NT2/D1 (cell line): ENCODE data around the gene MPEG1.

Experiments
- SUZ12 ChIP-seq: IDR thresholded peaks from 2 replicates; pipeline ENCODE4 v1.6.1; 2011; ENCODE audit not compliant: insufficient read length, insufficient read depth; ENCODE audit errors: extremely low read depth
- ZNF274 ChIP-seq: IDR thresholded peaks from 2 replicates; pipeline ENCODE4 v1.6.1; 2011; ENCODE audit warnings: mild to moderate bottlenecking, low read depth, low read length

DNA sequence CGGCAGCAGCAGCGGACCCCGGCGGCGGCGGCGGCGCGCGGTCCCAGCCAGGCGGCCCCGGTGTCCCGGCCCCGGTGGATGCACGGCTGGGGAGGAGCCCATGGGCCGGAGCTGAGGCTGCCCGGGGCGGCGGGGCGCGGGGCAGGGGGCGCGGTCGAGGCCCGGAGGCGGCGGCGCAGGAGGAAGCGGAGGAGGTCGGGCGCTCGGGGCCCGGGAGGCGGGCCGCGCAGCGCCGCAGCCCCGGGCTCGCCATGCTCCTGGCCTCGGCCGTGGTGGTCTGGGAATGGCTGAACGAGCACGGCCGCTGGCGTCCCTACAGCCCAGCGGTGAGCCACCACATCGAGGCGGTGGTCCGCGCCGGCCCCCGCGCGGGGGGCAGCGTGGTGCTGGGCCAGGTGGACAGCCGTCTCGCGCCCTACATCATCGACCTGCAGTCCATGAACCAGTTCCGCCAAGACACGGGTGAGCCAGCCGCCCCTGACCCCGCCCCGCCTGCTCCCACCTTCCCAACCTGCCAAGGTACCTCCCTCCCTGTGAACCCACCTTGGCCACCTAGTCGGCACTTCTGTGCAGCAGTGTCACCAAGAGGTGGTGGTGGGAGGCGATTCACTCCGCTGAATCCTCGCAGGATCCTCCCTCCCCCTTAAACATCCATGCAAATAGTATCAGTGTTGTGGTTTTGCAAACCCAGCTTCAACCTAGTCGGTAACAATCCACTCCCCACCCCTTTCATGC, 40.2 kb downstream of the MPEG1 start:
- TF ChIP-seq SUZ12: no peak
- TF ChIP-seq ZNF274: no peak
